HG03575 (cell line): ENCODE results near the gene WFIKKN1.

Experiments
- ATAC-seq: cut with Tn5 transposase; IDR thresholded peaks from one replicate; pipeline ENCODE4 v1.9.1; 2021; ENCODE audit not compliant: unreplicated experiment, insufficient number of reproducible peaks, low FRiP score; ENCODE audit errors: extremely low read depth

Gene WFIKKN1

GRCh38 chr16:633336-634050, 2.7 kb downstream of the WFIKKN1 start:
- ATAC-seq, result no peak

GRCh38 chr16:634051-634670, 3.4 kb downstream of the WFIKKN1 start:
- no peak for ATAC-seq

GRCh38 chr16:634996-635395, 4.2 kb downstream of the WFIKKN1 start:
- no peak for ATAC-seq

GRCh38 chr16:635573-636205, 4.9 kb downstream of the WFIKKN1 start:
- no peak for ATAC-seq

GRCh38 chr16:636206-637080, 5.7 kb downstream of the WFIKKN1 start, which contains the start of gene METTL26:
Gene METTL26 (minus strand): TSS chr16:636305. CDS start chr16:636290, 15 bp downstream.
- no peak for ATAC-seq

- no peak for ATAC-seq
These were observed 6.6 kb downstream of the WFIKKN1 start for GRCh38 chr16:637081-638018.

- ATAC-seq, result no peak
These were observed 7.3 kb downstream of the WFIKKN1 start for GRCh38 chr16:638034-638543.

GRCh38 chr16:638836-639235, 8.1 kb downstream of the WFIKKN1 start:
- ATAC-seq, result no peak

- no peak for ATAC-seq
These were observed 9.8 kb downstream of the WFIKKN1 start for GRCh38 chr16:640614-641013.

- ATAC-seq, result no peak
These were observed 10.8 kb downstream of the WFIKKN1 start, which contains the start of gene MCRIP2 for GRCh38 chr16:641326-642188. Gene MCRIP2 (plus strand): TSS chr16:641828. CDS start chr16:641992, 164 bp downstream.

GRCh38 chr16:642189-643049, 11.6 kb downstream of the WFIKKN1 start:
- no peak for ATAC-seq

- no peak for ATAC-seq
These were observed 12.2 kb downstream of the WFIKKN1 start for GRCh38 chr16:643050-643368.

- no peak for ATAC-seq
These were observed 13.8 kb downstream of the WFIKKN1 start for GRCh38 chr16:644556-644955.

- no peak for ATAC-seq
These were observed 15.3 kb downstream of the WFIKKN1 start for GRCh38 chr16:645852-646678.

- ATAC-seq, result no peak
These were observed 15.9 kb downstream of the WFIKKN1 start for GRCh38 chr16:646679-647172.
